ENCODE data around the gene DBX1.

DNA sequence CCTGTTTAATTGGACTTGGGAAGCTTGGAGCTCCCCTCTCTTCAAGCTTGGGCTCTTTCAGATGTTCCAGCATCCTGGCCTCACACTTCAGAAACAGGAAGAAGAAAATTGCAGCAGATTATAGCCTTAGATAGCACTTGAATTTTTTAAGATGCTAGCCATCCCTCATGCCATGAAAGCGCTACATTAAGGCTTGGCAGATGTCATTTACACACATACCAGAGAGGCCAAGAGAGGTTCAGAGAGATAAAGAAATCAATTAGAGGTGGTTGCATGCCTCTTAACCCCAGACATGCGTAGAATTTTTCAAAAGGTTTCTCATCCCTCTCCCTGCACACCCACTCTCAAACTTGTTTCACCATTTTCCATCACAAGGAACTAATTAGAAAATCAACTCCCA lies 31.9 kb upstream of the DBX1 start:
- TF ChIP-seq, protein P1, sequence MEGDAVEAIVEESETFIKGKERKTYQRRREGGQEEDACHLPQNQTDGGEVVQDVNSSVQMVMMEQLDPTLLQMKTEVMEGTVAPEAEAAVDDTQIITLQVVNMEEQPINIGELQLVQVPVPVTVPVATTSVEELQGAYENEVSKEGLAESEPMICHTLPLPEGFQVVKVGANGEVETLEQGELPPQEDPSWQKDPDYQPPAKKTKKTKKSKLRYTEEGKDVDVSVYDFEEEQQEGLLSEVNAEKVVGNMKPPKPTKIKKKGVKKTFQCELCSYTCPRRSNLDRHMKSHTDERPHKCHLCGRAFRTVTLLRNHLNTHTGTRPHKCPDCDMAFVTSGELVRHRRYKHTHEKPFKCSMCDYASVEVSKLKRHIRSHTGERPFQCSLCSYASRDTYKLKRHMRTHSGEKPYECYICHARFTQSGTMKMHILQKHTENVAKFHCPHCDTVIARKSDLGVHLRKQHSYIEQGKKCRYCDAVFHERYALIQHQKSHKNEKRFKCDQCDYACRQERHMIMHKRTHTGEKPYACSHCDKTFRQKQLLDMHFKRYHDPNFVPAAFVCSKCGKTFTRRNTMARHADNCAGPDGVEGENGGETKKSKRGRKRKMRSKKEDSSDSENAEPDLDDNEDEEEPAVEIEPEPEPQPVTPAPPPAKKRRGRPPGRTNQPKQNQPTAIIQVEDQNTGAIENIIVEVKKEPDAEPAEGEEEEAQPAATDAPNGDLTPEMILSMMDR (IDR thresholded peaks at IDR 0.05) = no peak
- TF ChIP-seq ZFX (IDR thresholded peaks at IDR 0.05; ENCODE audit: borderline replicate concordance) = no peak
